ENCODE measurements around the gene CROT.

CROT gene

DNA sequence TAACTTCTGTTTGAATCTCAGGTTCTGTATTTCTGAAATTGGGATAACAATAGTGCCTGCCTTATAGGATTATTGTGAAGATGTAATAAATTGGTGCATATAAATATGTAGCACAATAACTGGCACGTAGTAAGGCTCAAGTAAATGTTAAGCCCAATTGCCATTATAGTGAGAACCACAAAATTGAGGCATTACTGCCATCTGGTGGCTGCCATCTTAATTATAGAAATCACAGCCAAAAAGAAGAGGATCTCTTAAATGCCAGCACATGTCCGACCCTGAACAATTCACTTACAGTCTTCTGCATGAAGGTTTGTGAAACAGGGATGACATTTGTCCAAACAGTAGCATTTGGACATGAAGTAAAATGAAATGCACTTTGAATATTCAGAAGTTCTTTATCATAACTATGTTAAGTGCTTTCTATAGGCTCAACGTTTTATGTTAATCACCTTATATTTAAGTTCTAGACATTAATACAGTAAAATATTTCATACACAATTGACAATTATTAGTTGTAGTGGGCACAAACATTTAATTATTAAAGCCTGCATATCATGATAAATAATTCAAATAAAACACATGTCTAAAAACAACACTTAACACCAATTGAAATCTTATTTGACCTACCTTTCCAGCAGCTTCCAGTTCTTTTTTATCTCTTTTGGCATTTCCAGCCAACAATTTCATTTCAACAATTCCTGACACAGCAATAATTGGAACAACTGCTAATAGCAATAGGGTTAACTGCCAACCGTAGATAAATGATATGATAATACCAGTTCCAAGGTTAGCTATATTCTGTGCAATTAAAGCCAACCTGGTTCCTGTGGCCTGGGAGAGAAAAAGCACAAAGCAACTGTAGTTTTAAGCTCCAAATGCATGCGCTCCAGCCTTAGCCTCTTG lies 71.5 kb downstream of the CROT start:
- peak; percentile 40 to 91 for DNase-seq

DNA sequence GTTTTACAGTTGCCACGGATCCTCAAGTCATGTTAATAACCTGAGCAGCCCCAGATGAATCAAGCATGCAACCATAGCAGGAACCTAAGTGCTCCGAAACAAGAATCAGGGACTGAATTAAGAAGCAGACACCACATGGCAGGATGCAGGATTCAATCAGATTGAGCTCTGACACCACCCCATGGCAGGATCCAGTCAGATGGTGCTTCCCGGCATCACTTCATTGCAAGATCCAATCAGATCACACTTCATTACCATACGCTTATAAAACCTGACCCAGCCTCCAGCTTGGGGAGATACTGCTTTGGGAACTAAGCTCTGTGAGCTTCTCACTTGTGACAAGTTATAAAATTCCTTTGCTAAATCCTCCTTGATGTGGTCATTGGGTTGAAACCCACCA lies 74.7 kb downstream of the CROT start:
- no peak for DNase-seq

DNA sequence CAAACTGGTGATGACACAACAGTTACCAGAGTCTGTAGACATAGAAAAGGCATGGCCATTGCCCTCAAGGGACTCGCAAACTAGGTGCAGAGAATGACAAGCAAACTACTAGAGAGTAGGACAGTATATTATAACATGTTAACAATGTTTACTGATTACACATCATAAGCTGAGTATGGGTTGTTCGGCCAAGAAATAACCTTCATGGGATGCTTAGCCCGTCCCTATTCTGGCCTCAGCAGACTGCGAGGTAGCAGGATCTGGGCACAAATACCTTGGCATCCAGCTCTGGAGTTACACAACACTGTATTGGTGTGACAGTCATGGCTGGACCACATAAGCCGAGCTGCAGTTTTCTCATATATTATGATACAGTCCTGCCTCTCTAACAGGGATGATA lies 78.6 kb downstream of the CROT start:
- no peak for DNase-seq

DNA sequence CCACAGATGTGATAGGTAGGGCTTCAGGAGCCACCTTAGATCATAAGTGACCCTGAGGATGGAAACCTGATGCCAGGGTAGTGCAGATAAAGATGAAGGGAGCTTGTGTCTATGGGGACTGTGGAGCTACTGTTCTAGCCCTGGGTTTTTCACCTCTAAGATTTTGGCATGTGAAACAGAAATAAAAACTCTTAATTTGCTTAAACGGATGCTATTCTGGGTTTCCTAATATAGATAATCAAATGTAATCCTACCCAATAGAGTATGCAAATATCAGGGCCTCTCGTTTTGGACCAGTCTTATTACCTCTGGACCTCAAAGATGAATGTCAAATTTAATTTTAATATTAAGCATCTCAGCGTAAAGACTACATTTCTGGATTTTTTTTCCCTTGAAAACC lies 80.7 kb downstream of the CROT start:
- no peak for DNase-seq

DNA sequence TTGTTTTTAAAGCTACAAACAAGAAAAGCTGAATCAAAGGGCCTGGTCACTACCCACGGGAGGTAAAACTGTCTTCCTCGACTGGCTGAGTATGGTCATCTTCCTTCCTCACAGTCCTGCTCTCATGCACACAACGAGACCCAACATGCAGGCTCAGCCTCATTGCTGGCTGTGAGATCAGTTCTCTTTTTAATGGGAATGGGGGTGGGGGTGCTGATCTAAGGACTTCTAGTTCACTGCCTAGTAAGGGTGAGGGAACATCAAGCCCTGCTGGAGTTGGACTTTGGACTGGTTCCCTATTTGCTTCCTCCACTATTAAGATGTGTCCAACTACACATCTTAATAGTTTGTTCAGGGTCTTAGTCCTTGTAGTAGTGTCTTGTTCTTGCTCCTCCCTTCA lies 81.8 kb downstream of the CROT start:
- DNase-seq: no peak

DNA sequence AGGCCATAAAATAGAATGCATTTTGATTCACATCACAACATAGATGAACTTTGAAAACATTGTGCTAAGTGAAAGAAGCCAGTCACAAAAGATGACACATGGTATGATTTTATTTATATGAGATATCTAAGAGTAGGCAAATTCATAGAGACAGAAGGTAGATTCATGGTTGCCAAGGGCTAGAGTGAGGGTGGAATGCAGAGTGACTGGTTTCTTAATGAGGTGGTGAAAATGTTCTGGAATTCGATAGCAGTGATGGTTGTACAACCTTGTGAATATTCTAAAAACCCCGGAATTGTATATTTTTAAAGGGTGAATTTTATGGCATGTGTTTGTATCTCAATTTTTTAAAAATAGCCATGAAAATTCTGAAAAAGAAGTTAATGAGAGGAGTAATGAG lies 87.1 kb downstream of the CROT start:
- DNase-seq: no peak

DNA sequence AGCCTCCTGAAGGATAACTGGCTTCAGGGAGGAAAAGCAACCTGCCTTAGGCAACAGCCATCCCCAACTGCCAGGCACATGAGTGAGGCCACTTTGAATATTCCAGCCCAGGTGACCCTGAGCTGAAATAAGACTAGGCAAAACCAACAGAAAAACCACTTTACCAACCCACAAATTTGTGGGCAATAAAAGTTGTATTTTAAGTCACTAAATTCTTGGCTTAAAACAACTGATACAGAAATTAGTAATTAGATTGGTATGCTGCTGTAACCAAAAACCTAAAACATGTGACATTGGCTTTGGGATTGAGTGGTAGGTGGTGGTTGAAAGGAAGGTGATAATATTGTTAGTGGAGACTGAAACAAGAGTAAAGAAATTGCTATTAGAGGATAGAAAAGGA lies 90.1 kb downstream of the CROT start:
- no peak for DNase-seq

DNA sequence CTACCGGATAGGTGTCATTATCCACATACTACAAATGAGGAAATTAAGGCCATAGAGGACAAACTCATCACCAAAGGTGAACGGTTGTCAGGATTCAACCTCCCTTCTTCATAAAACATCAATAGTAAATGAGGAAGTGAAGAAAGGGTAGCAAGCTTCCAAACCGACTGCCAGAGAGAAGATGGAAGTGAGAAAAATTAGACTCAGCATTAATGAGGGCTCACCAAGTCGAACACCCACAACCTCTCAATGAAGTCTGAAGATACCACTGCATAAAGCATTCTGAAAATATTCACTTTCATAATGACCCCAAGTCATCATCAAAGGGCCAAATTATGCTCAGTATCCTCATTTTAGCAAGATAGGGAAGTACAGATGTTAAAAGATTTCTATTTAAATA lies 100.4 kb downstream of the CROT start:
- peak in 1 of 2 donors; percentile 13 for DNase-seq

DNA sequence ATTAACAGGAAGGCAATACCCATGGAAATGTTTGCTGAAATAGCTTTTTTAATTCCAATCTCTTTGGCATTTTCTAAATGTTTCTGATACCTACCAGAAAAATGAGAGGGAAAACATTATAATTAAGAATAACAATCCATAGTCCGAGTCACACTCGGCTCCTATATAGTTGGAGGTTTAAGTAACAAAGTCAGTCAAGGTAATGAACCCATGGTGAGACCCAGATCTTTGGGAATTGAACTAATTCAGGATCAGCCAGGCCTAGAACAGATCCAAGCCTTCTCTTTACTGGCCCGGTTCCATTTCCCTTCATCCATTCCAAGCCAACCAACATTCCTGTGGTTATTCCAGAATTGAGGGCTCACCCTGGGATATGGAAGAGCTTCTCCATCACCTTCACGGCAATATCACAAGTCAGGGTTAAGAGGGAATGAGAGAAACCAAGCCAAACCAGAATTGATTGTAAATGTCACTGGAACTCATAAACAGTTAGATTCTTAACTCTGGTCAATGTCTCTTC lies 101.7 kb downstream of the CROT start:
- no peak for DNase-seq

DNA sequence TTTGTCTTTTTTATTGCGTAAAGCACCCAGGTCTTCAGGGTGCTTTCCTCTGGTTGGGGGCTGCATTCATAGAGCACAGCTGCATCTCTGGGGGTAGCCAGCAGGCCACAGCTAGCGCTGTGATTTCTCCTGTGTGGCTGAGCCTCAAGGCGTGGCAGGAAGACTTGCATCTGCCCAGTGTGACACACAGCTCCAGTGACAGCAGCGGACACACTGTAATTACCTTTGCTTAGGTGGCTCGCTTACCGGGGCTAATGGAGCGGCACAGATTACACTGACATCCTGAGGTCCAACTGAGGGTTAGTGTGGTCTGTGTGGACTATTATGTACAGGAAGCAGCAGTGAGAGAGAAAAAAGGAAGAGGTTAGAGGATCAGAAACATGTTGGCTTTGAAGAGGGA lies 102.9 kb downstream of the CROT start:
- no peak for DNase-seq

Measured in inflammatory macrophage treated with lipopolysaccharide for 1 hour (primary cell).